ENCODE results near the gene LIN9.
A peak's percentile ranks its signal among the peaks of the same experiment; 100 is the strongest.

Gene LIN9

GRCh38 chr1:226308166-226308722 is 720 bp downstream of the LIN9 start:
- no peak overlapping the region for H2BK12ac ChIP-seq (ENCODE audit: low read length)
- peak overlapping the region; percentile 98 for H2BK5ac ChIP-seq (ENCODE audit: low read length)
- no peak overlapping the region for H3K27ac ChIP-seq (replicated peaks; ENCODE audit: low read length)
- H3K36me3 ChIP-seq (replicated peaks in 1 of 2; ENCODE audit: control insufficient read depth in 2 of 2, insufficient read depth in 2 of 2, low read length in 2 of 2), result peaks cover 0 to 11% of the 10 kb centered on the region in 2 donors
- peak overlapping the region; percentile 100 for H2AFZ ChIP-seq (ENCODE audit: low read length)
- peak overlapping the region; percentile 77 for H3K14ac ChIP-seq (ENCODE audit: low read length)
- peak overlapping the region; percentile 94 for H2AK5ac ChIP-seq (ENCODE audit: low read depth, low read length)
- H3K23ac ChIP-seq (ENCODE audit: low read depth, low read length, poor library complexity), result peak overlapping the region; percentile 97
- no peak overlapping the region for H3K4ac ChIP-seq (ENCODE audit: low read length)
- peak overlapping the region; percentile 81 for H3K4me2 ChIP-seq (ENCODE audit: insufficient read depth, low read length, poor library complexity, severe bottlenecking)
- peaks cover 0 to 2% of the 10 kb centered on the region in 2 donors for H3K9me3 ChIP-seq (replicated peaks in 1 of 2; ENCODE audit: control insufficient read depth in 2 of 2, insufficient read depth in 1 of 2, low read depth in 1 of 2, low read length in 2 of 2)
- peak overlapping the region; percentile 92 for H2BK120ac ChIP-seq (ENCODE audit: low read depth, low read length)
- H2BK15ac ChIP-seq (ENCODE audit: low read length), result peak overlapping the region; percentile 89
- peaks cover 6 to 8% of the 10 kb centered on the region in 2 donors for H3K4me1 ChIP-seq (ENCODE audit: control insufficient read depth in 2 of 2, insufficient read depth in 1 of 2, low read depth in 1 of 2, low read length in 2 of 2)
- no CpG with 5 or more reads among the region's 14 CpGs for WGBS, 2 donors (ENCODE audit: extremely low coverage in 2 of 2, insufficient read length in 2 of 2, insufficient replicate concordance in 1 of 2)
- H3K4me3 ChIP-seq (ENCODE audit: low read length in 2 of 2), result peak overlapping the region; percentile 97 to 100
- peak overlapping the region; percentile 100 for H3K18ac ChIP-seq (ENCODE audit: low read length)
- no peak overlapping the region for H4K91ac ChIP-seq (ENCODE audit: low read depth, low read length, poor library complexity)
- H3K27me3 ChIP-seq (ENCODE audit: control insufficient read depth in 3 of 3, insufficient read depth in 3 of 3, low read depth in 1 of 3, low read length in 3 of 3), result peaks cover 0 to 3% (median 0%) of the 10 kb centered on the region in 3 experiments
- DNase-seq (ENCODE audit: low spot score), result no peak
- H4K8ac ChIP-seq (ENCODE audit: low read depth, low read length), result peak overlapping the region; percentile 93
- H3K79me1 ChIP-seq (ENCODE audit: low read depth, low read length), result peaks cover 5% of the 10 kb centered on the region
- peak overlapping the region; percentile 98 for H3K9ac ChIP-seq (ENCODE audit: low read depth, low read length, poor library complexity)

GRCh38 chr1:226306425-226306824 is 2.5 kb downstream of the LIN9 start:
- no peak overlapping the region for H2BK5ac ChIP-seq (ENCODE audit: low read length)
- peaks cover 0 to 12% of the 10 kb centered on the region in 2 donors for H3K36me3 ChIP-seq (replicated peaks in 1 of 2; ENCODE audit: control insufficient read depth in 2 of 2, insufficient read depth in 2 of 2, low read length in 2 of 2)
- WGBS, 2 donors (ENCODE audit: extremely low coverage in 2 of 2, insufficient read length in 2 of 2, insufficient replicate concordance in 1 of 2), result no CpG with 5 or more reads among the region's 2 CpGs
- H3K4me1 ChIP-seq (ENCODE audit: control insufficient read depth in 2 of 2, insufficient read depth in 1 of 2, low read depth in 1 of 2, low read length in 2 of 2), result peaks cover 6 to 8% of the 10 kb centered on the region in 2 donors
- H3K18ac ChIP-seq (ENCODE audit: low read length), result no peak overlapping the region
- no peak overlapping the region for H2BK12ac ChIP-seq (ENCODE audit: low read length)
- no peak overlapping the region for H3K4me3 ChIP-seq (ENCODE audit: low read length in 2 of 2)
- no peak overlapping the region for H3K27ac ChIP-seq (replicated peaks; ENCODE audit: low read length)
- H2BK15ac ChIP-seq (ENCODE audit: low read length), result no peak overlapping the region
- no peak overlapping the region for H3K4ac ChIP-seq (ENCODE audit: low read length)
- no peak overlapping the region for H3K23ac ChIP-seq (ENCODE audit: low read depth, low read length, poor library complexity)
- DNase-seq (ENCODE audit: low spot score), result no peak
- no peak overlapping the region for H2AFZ ChIP-seq (ENCODE audit: low read length)
- H3K79me1 ChIP-seq (ENCODE audit: low read depth, low read length), result peaks cover 5% of the 10 kb centered on the region
- H3K4me2 ChIP-seq (ENCODE audit: insufficient read depth, low read length, poor library complexity, severe bottlenecking), result no peak overlapping the region
- H3K9ac ChIP-seq (ENCODE audit: low read depth, low read length, poor library complexity), result no peak overlapping the region
- peaks cover 0 to 3% (median 0%) of the 10 kb centered on the region in 3 experiments for H3K27me3 ChIP-seq (ENCODE audit: control insufficient read depth in 3 of 3, insufficient read depth in 3 of 3, low read depth in 1 of 3, low read length in 3 of 3)
- no peak overlapping the region for H4K8ac ChIP-seq (ENCODE audit: low read depth, low read length)
- no peak overlapping the region for H2AK5ac ChIP-seq (ENCODE audit: low read depth, low read length)
- no peak overlapping the region for H3K14ac ChIP-seq (ENCODE audit: low read length)
- no peaks in the 10 kb centered on the region for H3K9me3 ChIP-seq (replicated peaks in 1 of 2; ENCODE audit: control insufficient read depth in 2 of 2, insufficient read depth in 1 of 2, low read depth in 1 of 2, low read length in 2 of 2)
- H4K91ac ChIP-seq (ENCODE audit: low read depth, low read length, poor library complexity), result no peak overlapping the region
- H2BK120ac ChIP-seq (ENCODE audit: low read depth, low read length), result no peak overlapping the region

- no peak overlapping the region for H3K4ac ChIP-seq (ENCODE audit: low read length)
Measured at GRCh38 chr1:226305184-226305583, 3.8 kb downstream of the LIN9 start.

GRCh38 chr1:226304291-226304955 is 4.5 kb downstream of the LIN9 start:
- no peak overlapping the region for H3K4me3 ChIP-seq (ENCODE audit: low read length in 2 of 2)
- H3K79me1 ChIP-seq (ENCODE audit: low read depth, low read length), result peaks cover 5% of the 10 kb centered on the region
- no peak overlapping the region for H2BK12ac ChIP-seq (ENCODE audit: low read length)
- no peak overlapping the region for H3K18ac ChIP-seq (ENCODE audit: low read length)
- no peak overlapping the region for H4K8ac ChIP-seq (ENCODE audit: low read depth, low read length)
- H3K4me2 ChIP-seq (ENCODE audit: insufficient read depth, low read length, poor library complexity, severe bottlenecking), result no peak overlapping the region
- H2BK15ac ChIP-seq (ENCODE audit: low read length), result no peak overlapping the region
- no peak overlapping the region for H2AK5ac ChIP-seq (ENCODE audit: low read depth, low read length)
- WGBS, 2 donors (ENCODE audit: extremely low coverage in 2 of 2, insufficient read length in 2 of 2, insufficient replicate concordance in 1 of 2), result no CpG with 5 or more reads among the region's 4 CpGs
- H3K23ac ChIP-seq (ENCODE audit: low read depth, low read length, poor library complexity), result no peak overlapping the region
- peaks cover 0 to 32% of the 10 kb centered on the region in 2 donors for H3K36me3 ChIP-seq (replicated peaks in 1 of 2; ENCODE audit: control insufficient read depth in 2 of 2, insufficient read depth in 2 of 2, low read length in 2 of 2)
- H2AFZ ChIP-seq (ENCODE audit: low read length), result no peak overlapping the region
- H3K14ac ChIP-seq (ENCODE audit: low read length), result no peak overlapping the region
- H2BK120ac ChIP-seq (ENCODE audit: low read depth, low read length), result no peak overlapping the region
- no peaks in the 10 kb centered on the region for H3K27me3 ChIP-seq (ENCODE audit: control insufficient read depth in 3 of 3, insufficient read depth in 3 of 3, low read depth in 1 of 3, low read length in 3 of 3)
- DNase-seq (ENCODE audit: low spot score), result no peak
- no peaks in the 10 kb centered on the region for H3K4me1 ChIP-seq (ENCODE audit: control insufficient read depth in 2 of 2, insufficient read depth in 1 of 2, low read depth in 1 of 2, low read length in 2 of 2)
- no peak overlapping the region for H3K4ac ChIP-seq (ENCODE audit: low read length)
- H2BK5ac ChIP-seq (ENCODE audit: low read length), result no peak overlapping the region
- no peak overlapping the region for H3K27ac ChIP-seq (replicated peaks; ENCODE audit: low read length)
- H3K9me3 ChIP-seq (replicated peaks in 1 of 2; ENCODE audit: control insufficient read depth in 2 of 2, insufficient read depth in 1 of 2, low read depth in 1 of 2, low read length in 2 of 2), result no peaks in the 10 kb centered on the region
- no peak overlapping the region for H3K9ac ChIP-seq (ENCODE audit: low read depth, low read length, poor library complexity)
- no peak overlapping the region for H4K91ac ChIP-seq (ENCODE audit: low read depth, low read length, poor library complexity)

More at GRCh38 chr1:226305184-226305583, 3.8 kb downstream of the LIN9 start:
- H3K27me3 ChIP-seq (ENCODE audit: control insufficient read depth in 3 of 3, insufficient read depth in 3 of 3, low read depth in 1 of 3, low read length in 3 of 3), result no peaks in the 10 kb centered on the region
- no peak overlapping the region for H2AFZ ChIP-seq (ENCODE audit: low read length)
- H3K9me3 ChIP-seq (replicated peaks in 1 of 2; ENCODE audit: control insufficient read depth in 2 of 2, insufficient read depth in 1 of 2, low read depth in 1 of 2, low read length in 2 of 2), result no peaks in the 10 kb centered on the region
- H3K79me1 ChIP-seq (ENCODE audit: low read depth, low read length), result peaks cover 5% of the 10 kb centered on the region
- no peak overlapping the region for H4K8ac ChIP-seq (ENCODE audit: low read depth, low read length)
- no peak overlapping the region for H3K27ac ChIP-seq (replicated peaks; ENCODE audit: low read length)
- no peak for DNase-seq (ENCODE audit: low spot score)
- H3K4me3 ChIP-seq (ENCODE audit: low read length in 2 of 2), result no peak overlapping the region
- H3K14ac ChIP-seq (ENCODE audit: low read length), result no peak overlapping the region
- WGBS, 2 donors (ENCODE audit: extremely low coverage in 2 of 2, insufficient read length in 2 of 2, insufficient replicate concordance in 1 of 2), result no CpG with 5 or more reads among the region's 5 CpGs
- no peak overlapping the region for H4K91ac ChIP-seq (ENCODE audit: low read depth, low read length, poor library complexity)
- peaks cover 0 to 24% of the 10 kb centered on the region in 2 donors for H3K36me3 ChIP-seq (replicated peaks in 1 of 2; ENCODE audit: control insufficient read depth in 2 of 2, insufficient read depth in 2 of 2, low read length in 2 of 2)
- H3K4me2 ChIP-seq (ENCODE audit: insufficient read depth, low read length, poor library complexity, severe bottlenecking), result no peak overlapping the region
- no peak overlapping the region for H2BK15ac ChIP-seq (ENCODE audit: low read length)
- no peak overlapping the region for H2BK120ac ChIP-seq (ENCODE audit: low read depth, low read length)
- peaks cover 2 to 3% of the 10 kb centered on the region in 2 donors for H3K4me1 ChIP-seq (ENCODE audit: control insufficient read depth in 2 of 2, insufficient read depth in 1 of 2, low read depth in 1 of 2, low read length in 2 of 2)
- no peak overlapping the region for H2BK5ac ChIP-seq (ENCODE audit: low read length)
- no peak overlapping the region for H3K9ac ChIP-seq (ENCODE audit: low read depth, low read length, poor library complexity)
- H3K23ac ChIP-seq (ENCODE audit: low read depth, low read length, poor library complexity), result no peak overlapping the region
- H2AK5ac ChIP-seq (ENCODE audit: low read depth, low read length), result no peak overlapping the region
- no peak overlapping the region for H2BK12ac ChIP-seq (ENCODE audit: low read length)
- no peak overlapping the region for H3K18ac ChIP-seq (ENCODE audit: low read length)
